GM21423 (cell line): ENCODE data around the gene KRTAP5-6.

ENCODE experiments used
- ATAC-seq: cut with Tn5 transposase; IDR thresholded peaks from one replicate; pipeline ENCODE4 v1.9.1; 2021; ENCODE audit warnings: mild to moderate bottlenecking, moderate library complexity; ENCODE audit not compliant: unreplicated experiment

The KRTAP5-6 gene

DNA sequence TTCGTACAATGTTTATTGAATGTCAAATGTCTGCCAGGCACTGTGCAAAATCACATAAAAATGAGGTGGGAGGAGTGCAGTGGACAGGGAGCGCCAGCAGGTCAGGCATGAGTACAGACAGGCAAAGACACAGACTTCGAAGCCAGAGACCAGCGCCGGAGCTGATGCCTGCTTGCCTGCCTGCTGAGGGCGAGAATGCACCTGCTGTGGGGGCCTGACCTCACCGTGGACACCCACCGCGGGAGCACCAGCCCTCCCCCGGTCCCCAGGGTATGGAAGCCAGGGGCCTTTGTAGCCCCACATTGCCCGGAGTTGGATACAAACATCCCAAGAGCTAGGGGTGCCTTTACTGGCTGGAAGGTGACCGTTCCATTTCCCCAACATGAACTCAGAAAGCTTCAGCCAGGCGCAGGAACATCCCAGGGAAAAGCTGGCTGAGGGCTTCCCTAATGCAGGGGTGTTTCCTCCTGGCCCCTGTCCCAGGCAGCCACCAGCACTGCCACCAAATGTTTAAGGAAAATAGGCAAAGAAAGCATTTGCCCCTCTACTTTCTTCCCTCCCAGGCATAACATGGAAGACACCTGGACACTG, 35.5 kb downstream of the KRTAP5-6 start:
- ATAC-seq, result no peak

DNA sequence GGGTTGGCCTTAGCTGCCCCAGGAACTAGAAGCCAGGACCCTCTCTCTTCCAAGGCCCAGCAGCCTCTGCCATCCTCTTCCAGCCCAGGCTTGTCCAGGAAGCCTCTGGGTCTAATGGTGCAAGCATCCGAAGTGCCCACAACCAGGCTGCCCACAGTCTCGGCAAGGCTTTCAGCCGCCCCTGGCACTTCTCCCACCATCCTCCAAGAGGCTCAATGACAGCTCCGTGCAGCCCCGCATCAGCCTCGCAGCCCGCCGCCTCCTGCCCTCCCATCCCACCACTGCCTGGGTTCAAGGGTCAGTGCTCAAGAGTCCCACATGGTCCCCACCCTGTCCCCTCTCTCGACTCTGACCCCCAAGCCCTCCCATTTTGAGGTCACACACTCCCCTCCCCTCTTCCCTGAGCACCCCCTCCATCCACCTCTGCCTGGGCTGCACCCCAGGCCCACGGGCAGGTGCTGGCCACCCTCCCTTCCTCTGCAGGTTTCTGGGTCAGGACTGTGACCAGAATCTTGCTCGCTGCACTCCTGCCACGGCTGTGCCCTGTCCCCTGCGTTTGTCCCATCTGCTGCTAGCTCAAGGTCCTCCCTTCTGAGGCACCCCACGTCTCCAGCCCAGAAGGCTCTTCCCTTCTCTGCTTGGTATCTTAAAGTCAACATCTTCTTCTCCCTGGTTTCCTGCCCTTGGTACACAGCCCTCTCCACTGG, 36.2 kb downstream of the KRTAP5-6 start:
- ATAC-seq, result no peak

DNA sequence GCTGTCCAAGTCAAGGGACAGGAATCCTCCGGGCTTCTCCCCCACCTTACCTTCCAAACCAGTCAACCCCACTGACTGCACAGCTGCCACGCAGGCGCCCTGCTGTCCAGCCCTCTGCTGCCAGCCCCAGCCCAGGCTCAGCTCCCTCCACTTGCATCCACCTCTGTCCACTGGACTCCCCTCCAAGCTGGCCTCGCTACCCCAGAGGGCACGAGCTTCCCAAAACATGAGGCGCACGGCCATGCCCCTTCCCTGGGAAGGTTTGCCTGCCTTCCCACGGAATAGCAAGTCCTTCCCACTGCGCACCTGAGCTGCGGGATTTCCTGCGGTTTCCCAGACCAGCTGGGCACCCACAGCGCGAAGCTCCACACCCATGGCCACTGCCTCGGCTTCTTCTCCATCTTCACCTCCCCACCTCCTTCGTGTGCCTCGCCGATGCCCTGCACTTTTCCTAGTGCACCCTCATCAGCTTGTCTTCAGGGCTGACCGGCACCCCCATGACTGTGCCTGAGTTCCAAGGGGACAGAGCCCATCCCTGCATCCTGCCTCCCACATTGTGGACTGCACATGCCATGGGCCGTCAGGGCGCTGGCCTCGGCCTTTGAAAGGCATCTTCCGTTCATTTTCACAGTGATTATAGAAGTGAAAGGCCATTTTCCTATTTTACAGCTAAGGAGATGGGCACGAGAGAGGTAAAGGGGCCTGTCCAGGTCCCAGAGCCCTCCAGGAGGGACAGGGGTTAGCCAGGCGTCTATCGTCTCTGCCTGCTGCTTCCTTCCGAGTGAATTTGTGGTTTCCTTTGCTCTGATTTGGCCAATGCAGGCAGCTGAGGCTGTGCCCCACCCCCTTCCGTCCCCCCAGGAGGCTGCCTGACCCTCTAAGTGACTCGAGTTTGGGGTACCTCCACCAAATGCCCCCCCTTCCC, 37.0 kb downstream of the KRTAP5-6 start:
- no peak for ATAC-seq

DNA sequence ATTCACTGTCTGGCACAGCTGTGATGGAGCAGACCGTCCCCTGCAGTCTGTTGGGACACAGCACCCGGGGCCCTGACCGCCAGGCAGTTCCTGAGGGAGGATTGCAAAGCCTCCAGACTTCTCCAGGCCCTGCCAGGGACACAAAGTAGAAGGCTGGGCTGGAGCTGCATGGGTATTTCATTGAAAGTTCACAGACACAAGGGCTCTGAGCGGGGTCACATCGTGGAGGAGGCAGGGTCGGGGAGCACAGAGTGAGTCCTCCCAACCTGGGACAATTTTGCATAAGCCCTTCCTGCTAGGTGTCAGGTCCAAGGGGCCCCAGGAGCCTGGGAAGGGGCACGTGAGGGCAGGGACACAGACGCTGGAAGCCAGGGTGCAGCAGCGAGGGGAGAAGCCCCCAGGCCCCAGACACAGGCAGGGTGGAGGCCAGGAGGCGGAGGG, 37.7 kb downstream of the KRTAP5-6 start:
- ATAC-seq, result no peak

DNA sequence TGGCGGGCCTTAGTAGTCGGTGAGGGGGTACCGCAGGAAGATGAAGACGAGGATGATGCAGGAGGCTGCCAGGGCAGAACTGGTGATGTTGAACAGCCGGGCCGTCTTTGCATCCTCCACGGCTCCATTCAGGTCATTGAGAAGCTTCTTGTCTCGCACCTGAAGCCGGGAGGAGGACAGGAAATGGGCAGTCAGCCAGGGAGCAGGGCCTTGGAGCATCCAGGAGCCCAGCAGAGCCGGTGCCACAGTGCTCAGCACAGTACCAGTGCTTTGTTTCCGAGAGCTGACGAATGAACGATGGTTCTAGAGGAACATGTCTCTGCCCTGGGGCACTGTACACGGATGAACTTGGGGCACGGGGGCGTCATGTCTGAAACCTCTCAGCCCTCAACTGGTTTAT, 38.3 kb downstream of the KRTAP5-6 start:
- no peak for ATAC-seq

DNA sequence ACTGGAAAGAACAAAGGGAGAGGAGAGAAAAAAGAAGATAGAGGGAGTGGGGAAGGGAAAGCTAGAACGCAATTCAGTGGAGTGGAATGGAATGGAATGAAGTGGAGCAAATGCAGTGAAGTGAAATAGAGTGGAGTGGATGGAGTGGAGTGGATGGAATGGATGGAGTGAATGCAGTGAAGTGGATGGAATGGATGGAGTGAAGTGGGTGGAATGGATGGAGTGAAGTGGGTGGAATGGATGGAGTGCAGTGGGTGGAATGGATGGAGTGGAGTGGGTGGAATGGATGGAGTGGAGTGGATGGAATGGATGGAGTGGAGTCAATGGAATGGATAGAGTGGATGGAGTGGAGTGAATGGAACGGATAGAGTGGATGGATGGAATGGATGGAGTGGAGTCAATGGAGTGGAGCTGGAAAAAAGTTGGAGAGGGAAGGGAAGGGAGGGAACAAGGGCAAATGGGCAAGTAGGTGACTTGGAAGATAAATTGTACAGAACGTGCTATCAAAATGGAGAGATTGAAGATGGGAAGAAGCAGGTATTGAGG, 39.5 kb downstream of the KRTAP5-6 start:
- ATAC-seq, result no peak

DNA sequence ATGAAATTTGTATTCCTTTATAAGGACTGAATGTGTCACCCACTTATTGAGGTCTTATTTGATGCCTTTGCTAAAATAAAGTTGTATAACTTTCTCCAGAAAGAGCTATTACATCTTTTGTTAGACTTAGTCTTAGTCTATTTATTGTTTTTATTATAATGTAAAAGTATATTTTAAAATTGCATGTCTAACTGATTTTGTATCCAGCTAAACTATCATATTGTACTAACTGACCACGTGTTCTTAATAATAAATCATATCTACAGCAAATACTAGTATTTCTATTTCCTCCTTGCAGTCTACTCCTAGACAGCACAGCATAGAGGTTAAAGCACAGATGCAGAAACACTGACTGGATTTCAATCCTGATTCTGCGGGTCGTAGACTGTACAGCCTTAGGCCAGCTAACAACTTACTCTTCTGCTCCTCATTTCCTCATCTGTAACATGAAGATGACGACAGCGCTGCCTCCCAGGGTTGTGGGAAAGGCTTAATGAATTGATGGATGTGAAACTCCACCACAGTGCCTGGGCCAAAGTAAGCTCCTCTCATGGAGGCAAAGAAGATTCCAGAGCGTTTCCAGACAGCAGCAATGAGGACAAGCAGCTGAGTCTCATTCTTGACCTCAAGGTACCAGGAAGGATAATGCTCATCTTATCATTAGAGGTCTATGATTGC, 40.2 kb downstream of the KRTAP5-6 start:
- no peak for ATAC-seq

DNA sequence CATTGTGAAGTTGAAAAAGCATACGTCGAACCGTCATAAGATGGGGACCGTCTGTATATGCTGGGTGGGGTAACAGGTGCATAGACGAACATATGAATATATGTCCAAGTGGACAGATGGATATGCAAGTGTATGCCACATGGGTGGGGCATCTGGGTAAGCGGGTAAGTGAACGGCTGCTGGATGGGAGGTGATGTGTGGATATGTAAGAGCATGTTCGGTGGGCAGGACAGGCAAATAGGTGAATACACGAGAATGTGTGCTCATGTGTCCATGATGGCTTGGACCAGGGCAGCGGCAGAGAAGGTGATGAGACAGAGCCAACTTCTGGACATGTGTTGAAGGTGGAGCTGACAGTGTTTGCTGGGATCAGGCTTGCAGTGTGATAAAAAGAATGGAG, 41.4 kb downstream of the KRTAP5-6 start:
- ATAC-seq, result no peak

DNA sequence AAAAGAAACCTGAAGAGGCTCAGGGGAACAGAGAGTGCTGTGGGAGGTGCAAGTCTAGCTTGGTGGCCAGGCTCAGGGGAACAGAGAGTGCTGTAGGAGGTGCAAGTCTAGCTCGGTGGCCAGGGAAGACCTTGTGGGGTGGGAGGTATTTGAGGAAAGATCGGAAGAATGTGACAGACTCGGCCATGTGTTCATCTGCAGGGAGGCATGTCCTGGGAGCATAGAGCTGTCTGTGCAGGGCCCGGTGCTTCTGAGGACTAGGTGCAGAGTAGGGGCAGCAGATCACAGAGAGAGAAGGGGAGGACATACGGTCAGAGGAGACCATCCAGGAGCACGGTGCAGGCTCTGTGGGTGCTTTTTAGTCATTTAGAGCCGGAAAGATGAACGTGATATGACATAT, 42.6 kb downstream of the KRTAP5-6 start:
- ATAC-seq, result no peak

DNA sequence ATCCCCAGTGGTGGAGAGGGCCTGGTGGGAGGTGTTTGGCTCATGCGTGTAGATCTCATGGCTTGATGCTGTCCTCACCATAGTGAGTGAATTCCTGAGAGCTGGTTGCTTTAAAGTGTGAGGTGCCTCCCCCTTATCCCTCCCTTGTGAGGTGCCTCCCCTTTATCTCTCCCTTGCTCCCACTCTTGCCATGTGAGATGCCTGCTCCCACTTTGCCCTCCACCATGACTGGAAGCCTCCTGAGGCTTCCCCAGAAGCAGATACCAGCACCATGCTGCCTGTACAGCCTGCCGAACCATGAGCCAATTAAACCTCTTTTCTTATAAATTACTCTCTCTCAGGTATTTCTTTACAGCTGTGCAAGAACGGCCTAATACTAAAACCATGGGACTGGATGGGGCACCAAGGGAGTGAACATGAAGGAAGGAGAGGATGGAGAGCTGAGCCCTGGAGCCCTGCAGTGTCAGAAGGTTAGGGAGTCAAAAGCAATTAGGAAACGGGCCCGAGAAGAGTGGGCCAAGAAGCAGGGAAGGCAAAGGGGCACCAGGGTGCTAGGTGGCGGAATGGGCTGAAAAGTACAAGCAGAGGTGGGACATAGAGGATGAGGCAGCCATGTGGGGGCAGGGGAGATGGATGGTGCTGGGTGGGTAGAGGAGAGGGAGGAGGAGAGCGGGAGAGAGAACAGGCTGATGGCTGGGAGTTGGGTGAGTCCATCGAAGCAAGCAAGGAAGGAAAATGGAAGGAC, 44.0 kb downstream of the KRTAP5-6 start:
- no peak for ATAC-seq

DNA sequence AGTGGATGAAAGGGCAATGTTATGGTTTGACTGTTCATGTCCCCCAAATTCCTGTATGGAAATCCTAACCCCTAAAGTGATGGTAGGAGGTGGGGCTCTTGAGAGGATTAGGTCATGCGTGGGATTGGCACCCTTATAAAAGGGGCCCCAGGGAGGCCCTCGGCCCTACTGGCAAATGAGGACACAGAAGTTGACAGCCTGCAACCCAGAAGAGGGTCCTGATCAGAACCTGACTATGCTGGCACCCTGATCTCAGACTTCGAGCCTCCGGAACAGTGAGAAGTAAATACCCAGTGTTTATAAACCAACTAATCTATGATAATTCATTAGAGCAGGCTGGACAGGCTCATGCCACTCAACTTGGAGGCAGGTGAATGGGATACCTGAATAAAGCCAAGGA, 44.7 kb downstream of the KRTAP5-6 start:
- no peak for ATAC-seq

DNA sequence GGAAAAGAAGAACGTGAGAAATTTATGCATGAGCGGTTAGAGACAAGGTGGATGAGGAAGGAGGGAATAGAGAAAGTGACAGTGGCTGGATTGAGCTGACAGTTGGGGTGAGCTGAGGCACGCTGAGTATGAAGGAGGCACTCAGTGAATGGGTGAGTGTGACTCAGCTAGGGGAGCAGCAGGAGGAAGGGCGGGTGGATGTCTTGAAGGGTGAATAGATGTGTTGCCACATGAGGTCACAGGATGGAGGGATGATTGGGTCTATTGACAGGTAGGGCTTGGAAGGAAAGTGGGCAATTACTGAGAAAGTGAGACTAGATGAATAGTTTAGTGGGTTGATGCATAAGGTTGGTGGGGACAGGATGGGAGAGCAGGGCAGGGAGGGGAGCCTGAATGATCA, 45.4 kb downstream of the KRTAP5-6 start:
- ATAC-seq, result no peak

DNA sequence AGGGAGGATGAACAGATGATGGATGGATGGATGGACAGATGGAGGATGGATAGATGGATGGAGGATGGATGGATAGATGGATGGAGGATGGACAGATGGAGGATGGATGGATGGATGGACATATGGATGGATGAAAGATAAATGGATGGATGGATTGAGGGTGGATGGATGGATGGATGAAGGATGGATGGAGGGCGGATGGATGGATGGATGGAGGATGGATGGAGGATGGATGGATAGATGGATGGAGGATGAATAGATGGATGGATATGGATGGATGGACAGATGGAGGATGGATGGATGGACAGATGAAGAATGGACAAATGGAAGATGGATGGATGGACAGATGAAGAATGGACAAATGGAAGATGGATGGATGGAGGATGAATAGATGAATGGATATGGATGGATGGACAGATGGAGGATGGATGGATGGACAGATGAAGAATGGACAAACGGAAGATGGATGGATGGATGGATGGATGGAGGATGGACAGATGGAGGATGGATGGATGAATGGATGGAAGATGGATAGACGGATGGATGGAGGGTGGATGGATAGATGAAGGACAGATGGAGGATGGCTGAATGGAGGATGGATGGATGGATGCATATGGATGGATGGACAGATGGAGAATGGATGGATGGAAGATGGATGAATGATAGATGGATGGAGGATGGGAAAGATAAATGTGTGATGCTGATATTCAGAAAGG, 46.0 kb downstream of the KRTAP5-6 start:
- ATAC-seq, result no peak

DNA sequence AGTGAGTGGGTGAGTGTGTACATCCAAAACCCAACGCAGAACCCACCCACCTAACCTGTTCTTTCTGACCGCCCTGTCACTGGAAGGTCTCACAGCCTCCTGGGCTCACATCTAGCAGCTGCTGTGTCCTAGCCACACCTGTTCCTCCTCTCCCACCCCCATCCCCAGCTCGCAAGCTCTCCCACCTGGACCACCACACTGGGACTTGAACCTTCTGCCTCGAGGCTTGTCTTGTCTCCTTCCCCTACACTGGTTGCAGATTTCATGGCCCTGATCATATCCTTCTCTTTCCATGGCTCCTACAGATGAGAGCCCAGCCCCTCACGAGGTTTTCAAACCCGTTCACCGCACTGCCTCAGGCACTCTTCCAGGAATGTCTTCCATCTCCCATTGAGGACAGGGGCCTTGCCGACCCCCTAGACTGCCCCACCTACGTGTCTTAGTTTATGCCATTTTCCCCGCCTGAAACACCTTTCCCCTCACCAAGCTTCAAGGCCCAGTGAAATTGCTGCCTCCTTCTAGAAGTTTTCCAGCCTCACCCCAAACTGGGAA, 46.7 kb downstream of the KRTAP5-6 start:
- no peak for ATAC-seq

DNA sequence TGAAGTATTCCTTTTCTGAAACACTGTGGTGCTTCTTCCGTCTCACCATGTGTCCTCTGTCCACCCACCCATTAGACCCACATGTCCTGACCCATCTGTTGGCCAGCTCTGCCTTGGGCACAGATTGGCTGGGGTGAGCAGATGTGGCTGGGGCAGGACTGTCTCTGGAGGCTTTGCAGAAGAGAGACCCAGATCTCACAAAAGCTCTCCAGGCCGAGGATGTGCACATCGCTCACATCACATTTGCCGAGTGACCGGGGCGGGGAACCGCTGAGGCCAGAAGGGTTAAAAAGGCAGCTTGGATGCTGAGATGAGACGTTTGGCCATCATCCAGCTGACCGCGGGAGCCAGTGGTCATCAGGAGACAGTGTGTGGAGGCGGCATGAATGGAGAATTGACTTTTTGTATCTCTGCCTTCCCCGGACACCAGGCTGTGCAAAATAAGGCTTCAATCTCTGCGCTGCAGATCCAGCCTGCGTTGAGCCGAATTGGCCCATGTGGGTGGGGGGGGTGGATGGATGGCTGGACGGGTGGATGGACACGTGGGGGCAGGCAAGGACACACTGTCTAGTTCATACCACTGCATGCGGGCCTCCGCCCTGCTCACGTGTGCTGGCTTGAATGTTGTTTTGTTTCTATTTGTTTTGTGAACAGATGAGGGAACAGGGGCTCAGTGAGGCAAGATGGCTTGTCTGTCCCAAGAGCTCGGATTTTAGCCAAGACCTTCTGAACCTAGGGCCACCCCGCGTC, 47.3 kb downstream of the KRTAP5-6 start:
- ATAC-seq, result no peak

DNA sequence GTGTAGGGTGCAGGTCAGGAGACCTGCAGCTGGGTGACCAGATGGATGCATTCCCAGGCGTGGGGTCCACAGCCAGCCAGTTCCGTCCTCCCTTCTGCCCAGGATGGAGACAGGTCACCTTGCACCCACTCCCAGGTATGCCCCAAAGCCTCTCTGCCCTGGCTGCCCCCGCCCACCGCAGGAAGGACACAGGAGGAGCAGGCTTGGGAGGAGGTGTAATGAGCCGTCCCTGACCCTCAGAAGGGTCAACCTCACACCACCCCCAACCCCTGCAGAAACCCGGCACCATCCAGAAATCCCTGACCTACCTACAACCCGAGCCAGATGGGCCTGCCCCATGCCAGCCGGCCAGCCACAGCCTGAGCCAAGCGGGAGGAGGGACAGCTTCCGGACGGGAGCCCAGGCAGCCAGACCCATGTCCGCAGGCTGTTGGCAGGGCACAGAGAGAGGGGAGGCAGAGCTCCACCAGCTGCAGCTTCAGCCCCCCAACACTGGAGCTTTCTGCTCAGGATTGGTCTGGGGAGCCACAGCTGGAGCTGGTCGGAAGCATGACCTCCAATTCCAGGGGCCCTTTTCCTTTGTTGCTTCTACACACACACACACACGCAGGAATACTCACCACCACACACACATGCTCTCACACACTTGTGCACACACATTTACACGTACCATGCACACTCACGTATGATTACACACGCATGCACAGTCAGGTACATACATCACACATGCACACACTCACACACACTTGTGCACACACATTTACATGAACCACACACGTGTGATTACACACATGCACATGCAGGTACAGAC, 48.1 kb downstream of the KRTAP5-6 start:
- no peak for ATAC-seq

DNA sequence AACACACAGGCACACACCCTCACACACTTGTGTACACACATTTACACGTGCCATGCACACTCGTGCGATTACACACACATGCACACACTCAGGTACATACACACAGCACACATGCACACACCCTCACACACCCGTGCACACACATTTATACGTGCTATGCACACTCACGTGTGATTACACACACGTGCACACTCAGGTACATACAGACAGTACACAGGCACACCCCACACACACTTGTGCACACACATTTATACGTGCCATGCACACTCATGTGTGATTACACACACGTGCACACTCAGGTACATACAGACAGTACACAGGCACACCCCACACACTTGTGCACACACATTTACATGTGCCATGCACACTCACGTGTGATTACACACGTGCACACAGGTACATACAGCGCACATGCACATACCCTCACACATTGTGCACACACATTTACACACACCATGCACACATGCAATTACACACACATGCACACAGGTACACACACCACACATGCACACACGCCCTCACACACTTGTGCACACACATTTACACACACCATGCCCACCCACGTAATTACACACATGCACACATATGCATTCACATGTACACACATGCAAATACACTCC, 48.8 kb downstream of the KRTAP5-6 start:
- no peak for ATAC-seq
